HG03457 (cell line): Measurements from ENCODE around the gene SELENOI.

ENCODE experiments used
- ATAC-seq: cut with Tn5 transposase; IDR thresholded peaks from one replicate; pipeline ENCODE4 v1.9.1; 2021; ENCODE audit warnings: moderate number of reproducible peaks; ENCODE audit not compliant: unreplicated experiment

The SELENOI gene

DNA sequence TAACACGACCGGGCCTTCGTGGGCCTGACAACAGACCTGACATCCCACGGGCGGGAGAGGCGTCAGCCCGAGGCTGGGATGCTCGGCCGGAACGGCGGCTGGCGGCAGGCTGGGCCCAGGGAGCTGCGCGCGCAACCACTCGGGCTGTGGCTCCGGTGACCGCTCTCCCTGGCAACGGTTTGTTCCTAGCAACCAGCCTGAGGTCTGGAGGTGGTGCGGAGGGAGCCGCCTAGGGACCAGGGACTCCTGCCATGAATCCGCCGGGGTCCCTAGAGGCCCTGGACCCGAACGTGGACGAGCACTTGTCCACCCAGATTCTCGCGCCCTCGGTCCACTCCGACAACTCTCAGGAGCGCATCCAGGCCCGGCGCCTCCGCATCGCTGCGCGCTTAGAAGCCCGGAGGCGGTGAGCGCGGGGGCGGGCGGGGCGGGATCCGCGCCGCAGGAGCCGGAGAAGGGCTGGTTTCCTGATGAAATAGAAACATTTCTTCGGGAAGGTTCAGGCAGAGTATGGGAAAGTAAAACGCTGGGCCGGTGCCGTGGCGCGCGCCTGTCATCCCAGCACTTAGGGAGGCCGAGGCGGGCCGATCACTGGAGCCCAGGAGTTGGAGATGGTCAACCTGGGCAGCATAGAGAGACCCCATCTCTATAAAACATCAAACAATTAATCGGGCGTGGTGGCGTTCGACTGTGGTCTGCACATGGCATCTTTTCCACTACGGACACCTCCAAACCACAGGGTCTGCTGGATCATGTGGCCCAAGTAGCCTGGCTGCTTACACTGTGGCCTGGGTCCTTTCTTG lies 56.0 kb downstream of the SELENOI start, which contains the start of gene DRC1:
DRC1 (plus strand) TSS at position 182 of the 803 bp plus-strand sequence; CDS start at position 252, 70 bp downstream.
- no peak for ATAC-seq

DNA sequence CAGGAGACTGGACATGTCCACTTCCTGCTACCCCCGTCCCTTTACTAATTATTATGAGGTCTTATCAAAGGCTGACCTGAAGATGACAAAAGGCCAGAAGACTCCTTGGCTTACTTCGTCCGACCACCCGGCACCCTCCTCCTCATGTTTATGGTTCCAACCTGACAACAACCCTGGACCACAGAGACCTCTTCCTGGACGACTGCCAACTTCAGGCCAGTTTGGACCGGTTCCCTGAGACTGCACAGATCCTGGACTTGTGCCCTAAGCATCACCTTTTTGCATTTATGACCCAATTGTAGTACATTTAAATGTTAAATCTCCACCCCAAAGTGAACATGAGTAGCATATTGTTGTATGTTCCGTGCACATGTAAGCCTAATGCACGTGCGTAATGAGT lies 61.6 kb downstream of the SELENOI start:
- ATAC-seq = no peak

DNA sequence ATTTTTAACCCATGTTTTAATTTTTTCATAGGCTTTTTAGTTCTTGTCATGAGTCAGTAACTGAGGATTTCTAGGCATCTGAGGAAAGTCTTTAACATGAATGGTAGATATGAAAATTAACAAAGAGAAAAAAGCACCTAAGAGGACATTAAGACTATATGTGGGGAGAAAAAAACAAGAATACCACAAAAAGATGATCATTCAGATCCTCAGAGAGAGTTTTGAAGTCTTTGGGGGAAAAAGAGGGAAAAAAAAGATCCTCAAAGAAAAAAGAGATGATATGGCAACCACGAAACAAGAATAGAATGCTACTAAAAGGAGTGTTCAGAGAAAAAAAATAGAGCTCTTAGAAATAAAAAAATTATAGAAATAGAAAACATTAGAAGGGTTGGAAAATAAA lies 63.8 kb downstream of the SELENOI start:
- ATAC-seq = no peak

DNA sequence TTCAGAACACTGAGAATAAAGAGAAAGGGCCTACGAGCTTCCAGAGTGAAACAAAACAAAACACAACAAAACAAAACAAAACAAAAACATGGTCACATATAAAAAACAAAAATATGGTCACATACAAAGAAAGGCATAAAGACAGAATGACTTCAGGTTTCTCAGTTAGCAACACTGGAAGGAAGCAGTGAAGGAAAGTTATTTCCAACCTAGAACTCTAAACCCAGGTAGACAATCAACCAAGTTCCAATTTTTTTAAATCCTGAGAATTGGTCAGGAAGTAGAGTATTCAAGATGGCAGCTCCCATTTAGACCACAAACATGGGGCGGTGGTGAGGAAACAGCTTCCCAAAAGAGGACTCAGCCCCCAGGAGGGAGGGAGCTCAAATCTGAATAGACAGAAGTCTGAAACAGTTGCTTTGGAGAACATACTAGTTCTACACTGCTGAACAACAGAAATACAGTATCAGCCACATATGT lies 64.9 kb downstream of the SELENOI start:
- no peak for ATAC-seq

DNA sequence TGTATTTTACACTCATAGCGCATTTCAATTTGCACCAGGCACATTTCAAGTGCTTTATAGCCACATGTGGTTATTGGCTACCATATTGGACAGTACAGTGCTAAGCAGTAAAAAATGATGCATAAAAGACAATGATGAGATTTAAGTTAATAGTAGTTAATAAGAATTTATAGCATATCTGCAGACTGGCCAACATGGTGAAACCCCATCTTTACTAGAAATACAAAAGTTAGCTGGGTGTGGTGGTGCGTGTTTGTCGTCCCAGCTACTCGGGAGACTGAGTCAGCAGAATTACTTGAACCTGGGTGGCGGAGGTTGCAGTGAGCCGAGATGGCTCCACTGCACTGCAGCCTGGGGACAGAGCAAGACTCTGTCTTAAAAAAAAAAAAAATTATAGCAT lies 65.5 kb downstream of the SELENOI start:
- ATAC-seq = no peak

DNA sequence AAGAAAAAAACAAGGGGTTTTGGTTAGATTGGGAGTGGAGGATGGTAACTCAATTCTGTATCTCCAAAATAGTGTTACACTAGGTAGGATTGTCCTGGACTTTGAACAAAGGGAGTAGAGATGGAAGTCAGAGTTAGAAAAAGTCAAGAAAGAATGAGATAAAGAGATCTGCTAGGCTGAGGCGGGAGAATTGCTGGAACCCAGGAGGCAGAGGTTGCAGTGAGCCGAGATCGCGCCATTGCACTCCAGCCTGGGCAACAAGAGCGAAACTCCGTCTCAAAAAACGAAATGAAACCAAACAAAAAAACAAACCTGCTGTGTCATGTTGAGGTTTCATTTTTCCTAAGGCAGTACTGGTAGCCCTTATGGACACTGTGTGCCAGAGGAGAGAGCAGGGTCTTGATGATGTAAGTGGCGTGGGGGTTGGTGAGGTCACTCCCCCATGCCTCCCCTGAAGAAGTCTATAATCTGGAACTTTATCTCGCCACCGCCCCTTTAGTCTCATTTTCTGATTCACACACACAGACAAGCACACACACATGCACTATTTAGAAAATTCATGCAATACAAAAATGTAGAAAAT lies 66.2 kb downstream of the SELENOI start:
- no peak for ATAC-seq

DNA sequence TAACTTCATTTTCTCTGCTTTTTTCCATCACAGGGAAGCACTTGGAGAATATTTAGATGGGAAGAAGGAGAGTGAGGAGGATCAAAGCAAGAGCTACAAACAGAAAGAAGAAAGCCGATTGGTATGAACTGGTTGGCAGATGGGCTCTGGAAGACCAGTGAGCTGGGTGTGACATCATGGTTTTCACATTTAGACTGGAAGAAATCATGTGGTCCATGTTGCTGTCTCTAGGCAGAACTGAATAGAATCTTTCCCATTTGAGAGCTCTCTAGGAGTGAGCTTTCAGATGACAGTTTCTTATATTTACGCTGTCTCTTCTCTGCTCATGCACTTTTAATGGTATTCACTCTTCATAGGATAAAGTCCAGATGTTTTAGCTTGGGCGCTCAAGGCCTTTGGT lies 68.4 kb downstream of the SELENOI start:
- ATAC-seq = no peak

DNA sequence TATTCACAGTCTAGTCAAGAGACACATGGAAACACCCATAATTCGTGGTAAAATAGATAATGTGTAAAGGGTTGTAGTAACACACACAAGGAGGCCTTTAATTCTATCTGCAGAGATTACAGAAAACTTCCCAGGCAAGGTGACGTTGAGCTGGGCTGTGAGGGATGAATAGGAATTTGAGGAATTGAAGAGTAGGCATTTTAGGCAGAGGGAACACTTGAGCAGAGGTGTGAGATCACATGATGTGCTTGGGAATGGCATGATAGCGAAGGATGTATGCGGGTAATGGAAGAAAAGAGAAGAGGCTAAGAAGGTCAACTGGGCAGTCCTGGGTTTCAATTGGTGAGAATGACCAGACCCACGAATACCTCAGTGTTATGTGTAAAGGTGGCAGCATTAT lies 76.0 kb downstream of the SELENOI start:
- no peak for ATAC-seq

DNA sequence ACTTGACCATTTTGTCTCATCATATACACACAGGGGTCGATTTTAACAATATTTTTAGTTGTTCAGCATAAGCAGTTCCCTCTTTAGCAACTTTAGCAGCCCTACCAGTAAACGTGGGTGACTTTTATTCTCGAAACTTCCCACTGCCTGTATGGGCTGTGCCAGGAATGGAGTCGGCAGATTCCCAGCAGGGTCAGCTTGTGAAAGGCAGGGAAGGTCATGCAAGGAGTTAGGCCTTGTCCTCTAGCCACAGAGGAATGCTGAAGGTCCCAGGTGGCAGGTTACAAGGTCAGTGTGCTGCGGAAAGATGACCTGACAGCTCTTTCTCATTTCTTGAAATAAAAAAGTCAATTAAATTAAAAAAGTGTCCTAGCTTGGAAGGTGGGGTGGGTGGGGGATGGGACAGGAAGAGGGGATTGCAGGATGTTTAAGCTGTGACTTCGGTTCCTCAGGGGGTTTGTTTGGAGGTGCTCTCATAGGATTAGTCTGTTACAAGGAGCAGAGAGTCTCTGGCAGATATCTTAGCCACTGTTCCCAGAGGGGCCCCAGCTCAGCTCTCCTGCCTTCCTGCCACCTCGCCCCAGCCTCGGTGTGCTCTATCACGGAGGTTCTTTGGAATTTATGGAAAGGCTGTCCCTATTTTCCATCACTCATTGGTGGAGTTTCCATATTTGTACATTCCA lies 77.1 kb downstream of the SELENOI start:
- no peak for ATAC-seq

DNA sequence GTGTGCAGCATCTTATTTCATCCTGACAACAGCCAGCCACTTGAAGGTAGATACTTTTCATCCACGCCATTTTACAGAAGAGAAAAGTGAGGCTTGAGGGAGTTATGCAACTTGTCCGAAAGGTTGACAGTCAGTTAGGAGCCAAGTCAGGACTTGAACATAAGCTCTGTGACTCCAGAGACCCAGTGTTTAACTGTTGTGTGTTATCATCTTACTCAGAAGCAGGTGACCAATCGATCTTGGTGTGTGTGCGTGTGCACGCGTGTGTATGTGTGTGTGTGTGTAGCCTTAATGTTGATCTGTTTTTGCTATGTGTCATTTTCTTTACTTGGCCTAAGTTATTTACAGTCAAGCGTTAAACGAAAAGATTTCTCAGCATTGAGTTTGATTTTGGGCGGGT lies 77.8 kb downstream of the SELENOI start:
- ATAC-seq = no peak

DNA sequence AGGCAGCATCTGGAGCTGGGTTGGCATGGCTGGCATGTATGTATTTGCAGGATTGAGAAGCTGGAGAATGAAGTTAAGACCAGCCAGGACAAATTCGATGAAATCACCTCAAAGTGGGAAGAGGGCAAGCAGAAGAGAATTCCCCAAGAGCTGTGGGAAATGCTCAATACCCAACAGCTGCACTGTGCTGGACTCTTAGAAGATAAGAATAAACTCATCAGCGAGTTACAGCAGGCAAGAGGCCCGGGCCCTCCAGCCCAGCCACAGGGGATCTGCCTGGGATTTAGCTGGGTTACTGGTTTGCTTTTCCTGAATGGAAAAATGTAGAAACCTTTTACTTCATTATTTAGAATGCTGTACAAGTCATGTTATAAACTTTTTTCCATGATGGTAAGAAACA lies 78.3 kb downstream of the SELENOI start:
- no peak for ATAC-seq

DNA sequence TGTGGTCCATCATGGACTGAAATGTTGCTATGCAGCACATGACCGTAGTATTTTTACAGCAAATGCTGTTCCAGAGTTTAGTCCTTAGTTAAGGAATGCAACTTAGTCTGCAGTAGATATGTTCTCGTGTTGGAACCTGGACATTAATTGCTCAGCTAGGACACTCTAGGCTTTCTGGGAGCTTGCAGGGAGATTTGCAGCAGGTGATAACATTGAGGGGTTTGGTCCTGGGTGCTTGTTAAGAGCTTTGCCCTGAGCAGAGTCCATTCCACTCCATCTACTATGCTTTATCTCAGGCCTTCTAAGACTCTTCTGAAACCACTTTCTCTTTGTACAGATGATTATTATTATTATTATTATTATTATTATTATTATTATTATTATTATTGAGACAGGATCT lies 82.9 kb downstream of the SELENOI start:
- no peak for ATAC-seq

DNA sequence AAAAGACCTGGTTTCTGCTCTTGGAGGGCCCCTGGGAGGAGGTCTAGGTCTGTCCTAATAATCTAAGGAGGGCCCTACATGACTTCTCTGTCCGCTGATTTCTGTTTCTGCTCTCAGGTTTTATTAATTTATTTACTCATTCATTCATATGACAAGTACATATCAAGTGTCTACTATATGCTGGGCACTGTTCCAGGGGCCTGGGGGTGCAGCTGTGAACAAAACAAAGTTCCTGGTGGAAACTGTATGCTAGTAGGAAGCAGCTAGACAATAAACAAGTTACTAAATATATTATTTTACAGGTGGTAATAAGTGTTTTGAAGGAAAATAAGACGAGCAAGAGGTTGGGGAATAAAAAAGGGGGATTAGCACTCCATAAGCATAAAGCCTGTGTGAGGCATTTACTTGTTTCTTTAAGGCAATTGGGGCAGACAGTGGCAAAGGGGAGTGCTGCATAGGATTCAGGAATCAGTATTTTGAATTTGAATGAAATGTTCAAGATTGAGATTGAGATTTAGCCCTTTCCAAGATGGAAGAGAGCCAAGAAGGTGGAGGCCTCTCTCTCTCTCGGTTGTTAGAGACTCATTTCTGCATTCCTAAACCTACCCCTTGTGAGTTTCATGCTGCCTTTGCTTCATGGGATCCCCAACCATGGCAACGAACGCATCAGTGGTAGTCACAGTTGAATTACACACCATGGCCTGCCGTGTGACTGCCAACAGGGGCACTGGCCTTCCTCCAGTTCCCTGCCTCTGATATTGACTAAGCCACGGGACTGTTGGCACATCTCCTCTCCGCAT lies 84.0 kb downstream of the SELENOI start:
- no peak for ATAC-seq

DNA sequence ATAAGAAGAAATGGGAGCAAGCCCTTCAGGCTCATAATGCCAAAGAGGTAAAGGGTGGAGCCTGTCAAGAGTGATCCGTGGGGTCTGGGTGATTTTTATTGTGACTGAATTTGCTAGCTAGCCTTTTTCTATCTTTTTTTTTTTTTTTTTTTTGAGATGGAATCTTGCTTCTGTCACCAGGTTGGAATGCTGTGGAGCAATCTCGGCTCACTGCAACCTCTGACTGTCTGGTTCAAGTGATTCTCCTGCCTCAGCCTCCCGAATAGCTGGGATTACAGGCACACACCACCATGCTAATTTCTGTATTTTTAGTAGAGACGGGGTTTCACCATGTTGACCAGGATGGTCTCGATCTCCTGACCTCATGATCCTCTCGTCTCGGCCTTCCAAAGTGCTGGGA lies 84.9 kb downstream of the SELENOI start:
- no peak for ATAC-seq

DNA sequence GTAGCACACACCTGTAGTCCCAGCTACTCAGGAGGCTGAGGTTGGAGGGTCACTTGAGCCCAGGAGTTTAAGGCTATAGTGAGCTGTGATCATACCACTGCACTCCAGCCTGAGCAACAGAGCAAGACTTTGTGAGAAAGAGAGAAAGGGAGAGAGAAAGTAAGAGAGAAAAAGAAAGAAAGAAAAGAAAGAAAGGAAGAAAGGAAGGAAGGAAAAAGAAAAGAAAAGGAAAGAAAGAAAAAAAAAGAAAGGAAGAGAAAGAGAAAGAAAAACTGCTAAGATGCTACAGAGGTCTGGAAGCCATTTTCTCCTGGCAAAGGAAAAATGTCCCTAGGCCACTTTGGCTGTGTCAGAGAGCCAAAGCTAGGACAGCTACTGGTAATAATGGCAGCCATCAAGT lies 86.4 kb downstream of the SELENOI start:
- ATAC-seq = no peak

DNA sequence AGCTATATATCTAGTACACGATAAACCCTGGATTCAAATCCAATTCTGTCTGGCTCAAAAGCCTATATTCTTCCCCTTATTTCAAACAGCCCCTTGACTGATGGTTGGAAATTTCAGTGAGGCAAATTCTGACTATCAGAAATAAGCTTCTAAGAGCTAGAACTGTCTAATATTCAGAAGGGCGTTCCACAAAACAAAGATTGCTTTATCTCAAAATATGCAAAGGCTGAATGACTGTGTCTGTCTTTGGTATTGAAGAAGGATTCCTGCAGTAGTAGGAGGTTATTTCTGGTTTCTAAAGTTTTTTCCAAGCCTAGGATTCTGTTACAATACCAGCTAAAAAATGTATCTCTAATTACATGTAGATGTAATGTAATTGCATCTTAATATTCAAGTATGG lies 86.9 kb downstream of the SELENOI start:
- no peak for ATAC-seq

DNA sequence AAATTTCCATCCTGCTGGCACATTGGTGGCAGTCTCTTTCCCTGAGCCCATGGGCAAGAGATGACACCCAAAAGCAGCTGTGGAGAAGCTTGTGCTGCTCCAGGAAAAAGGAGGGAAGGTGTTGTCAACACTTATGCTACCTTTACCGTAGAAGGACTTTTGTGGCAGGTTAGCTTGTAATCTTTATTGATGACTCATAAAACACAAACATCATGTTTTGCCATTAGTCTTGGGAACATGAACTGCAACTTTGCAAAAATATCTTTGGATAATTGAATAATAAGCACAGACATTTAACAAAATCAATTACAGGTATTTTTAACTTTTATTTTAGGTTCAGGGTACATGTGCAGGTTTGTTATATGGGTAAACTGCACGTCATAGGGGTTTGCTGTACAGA lies 89.2 kb downstream of the SELENOI start:
- ATAC-seq = no peak

DNA sequence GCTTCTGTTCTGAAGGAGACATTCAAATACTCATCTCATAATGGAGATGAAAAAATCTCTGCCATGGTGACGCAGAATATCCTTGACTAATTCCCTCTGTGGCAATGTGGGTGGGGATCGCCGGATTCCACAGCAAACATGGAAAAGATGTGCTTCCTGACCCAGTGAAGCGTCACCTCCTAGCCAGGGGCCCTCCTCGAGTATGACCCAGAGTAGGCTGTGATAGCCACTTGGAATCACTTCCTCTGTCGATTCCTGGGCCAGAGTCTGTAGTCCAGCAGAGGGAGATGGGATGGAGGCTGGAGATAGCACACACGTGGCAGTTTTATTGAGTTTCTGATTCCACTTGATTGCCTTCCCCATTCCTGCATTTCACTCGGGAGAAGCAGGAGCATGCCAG lies 92.6 kb downstream of the SELENOI start:
- ATAC-seq = no peak

DNA sequence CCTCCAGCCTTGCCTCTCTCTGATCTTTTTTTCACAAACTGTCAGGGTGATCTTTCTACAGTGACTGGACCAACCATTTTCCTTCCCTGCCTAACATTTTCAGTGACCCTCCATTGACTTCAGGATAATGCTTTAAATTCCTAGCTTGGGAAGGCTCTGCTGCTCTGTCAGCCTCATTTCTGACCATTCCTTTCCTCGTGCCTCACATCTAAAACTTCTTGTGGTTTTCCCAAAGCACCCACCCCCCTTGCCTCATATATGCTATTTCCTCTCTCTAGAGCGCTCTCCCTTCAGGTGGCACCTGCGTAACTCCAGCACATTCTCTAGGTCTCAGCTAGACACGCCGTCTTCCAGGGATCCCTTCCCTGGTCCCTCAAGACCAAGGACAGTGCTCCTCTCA lies 93.0 kb downstream of the SELENOI start:
- no peak for ATAC-seq

DNA sequence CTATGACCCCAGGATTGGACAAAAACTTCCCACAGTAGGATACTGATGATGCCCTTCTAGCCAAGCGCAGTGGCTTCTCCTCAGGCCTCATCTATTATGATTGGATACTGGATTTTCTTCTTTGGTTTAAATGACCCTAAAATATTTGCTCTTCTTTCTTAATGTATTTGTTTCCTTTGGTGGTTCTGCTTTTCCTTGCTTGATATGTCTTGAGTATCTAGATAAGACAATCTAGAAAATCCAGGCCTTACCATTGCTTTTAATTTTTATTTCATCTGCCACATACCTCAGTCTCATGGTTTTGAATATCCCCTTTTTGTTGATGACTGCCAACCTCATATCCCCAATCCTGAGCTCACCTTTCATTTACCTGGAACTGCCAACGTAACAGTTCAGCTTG lies 96.4 kb downstream of the SELENOI start:
- no peak for ATAC-seq

DNA sequence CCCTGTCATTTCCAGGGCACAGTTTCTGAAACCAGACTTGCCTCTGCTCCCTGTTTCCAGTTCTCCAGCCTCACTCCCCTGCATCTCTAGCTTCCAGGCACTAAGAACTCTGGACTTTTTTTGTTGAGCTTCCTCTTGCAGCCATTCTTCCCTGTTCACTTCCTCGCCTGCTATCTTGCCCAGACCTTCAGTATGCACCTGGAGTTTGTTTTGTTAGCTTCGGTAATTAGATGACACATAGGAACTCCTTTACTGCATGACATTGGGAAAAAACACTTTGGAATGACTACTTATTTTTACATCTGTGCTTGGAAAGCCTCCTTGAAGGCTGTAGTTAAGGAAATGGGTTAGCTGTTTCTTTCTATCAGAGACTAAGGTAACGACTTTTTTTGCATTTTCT lies 96.8 kb downstream of the SELENOI start:
- no peak for ATAC-seq
